ENCODE results near the gene PPP1R2B.

The PPP1R2B gene

GRCh38 chr5:156879665-156880285, 29.7 kb downstream of the PPP1R2B start:
- Histone ChIP-seq H3K36me3 (ENCODE audit: control insufficient read depth, insufficient read depth, low read length) (no peaks in the 10 kb centered on the region), H3K9me3 (ENCODE audit: control insufficient read depth, insufficient read depth, low read length) (no peaks in the 10 kb centered on the region), H3K4me3 (ENCODE audit: low read depth, low read length) (no peak overlapping the region), H3K4me1 (ENCODE audit: control insufficient read depth, insufficient read depth, low read length) (no peaks in the 10 kb centered on the region), H3K27me3 (ENCODE audit: control insufficient read depth, insufficient read depth, low read length) (no peaks in the 10 kb centered on the region), H3K9ac (ENCODE audit: low read depth, low read length) (no peak overlapping the region)

- Histone ChIP-seq H3K4me3 (ENCODE audit: low read depth, low read length) (no peak overlapping the region), H3K9ac (ENCODE audit: low read depth, low read length) (no peak overlapping the region), H3K27me3 (ENCODE audit: control insufficient read depth, insufficient read depth, low read length) (no peaks in the 10 kb centered on the region), H3K9me3 (ENCODE audit: control insufficient read depth, insufficient read depth, low read length) (no peaks in the 10 kb centered on the region), H3K36me3 (ENCODE audit: control insufficient read depth, insufficient read depth, low read length) (no peaks in the 10 kb centered on the region), H3K4me1 (ENCODE audit: control insufficient read depth, insufficient read depth, low read length) (no peaks in the 10 kb centered on the region)
Measured at GRCh38 chr5:156883316-156883875, 33.3 kb downstream of the PPP1R2B start.

- Histone ChIP-seq H3K27me3 (ENCODE audit: control insufficient read depth, insufficient read depth, low read length) (no peaks in the 10 kb centered on the region), H3K36me3 (ENCODE audit: control insufficient read depth, insufficient read depth, low read length) (no peaks in the 10 kb centered on the region), H3K9me3 (ENCODE audit: control insufficient read depth, insufficient read depth, low read length) (no peaks in the 10 kb centered on the region), H3K9ac (ENCODE audit: low read depth, low read length) (no peak overlapping the region), H3K4me3 (ENCODE audit: low read depth, low read length) (no peak overlapping the region), H3K4me1 (ENCODE audit: control insufficient read depth, insufficient read depth, low read length) (no peaks in the 10 kb centered on the region)
Measured at GRCh38 chr5:156888520-156888919, 38.4 kb downstream of the PPP1R2B start.

GRCh38 chr5:156892223-156892622, 42.1 kb downstream of the PPP1R2B start:
- H3K4me1 ChIP-seq (ENCODE audit: control insufficient read depth, insufficient read depth, low read length): no peaks in the 10 kb centered on the region
- H3K9ac ChIP-seq (ENCODE audit: low read depth, low read length): no peak overlapping the region
- no peaks in the 10 kb centered on the region for H3K27me3 ChIP-seq (ENCODE audit: control insufficient read depth, insufficient read depth, low read length)
- H3K36me3 ChIP-seq (ENCODE audit: control insufficient read depth, insufficient read depth, low read length): no peaks in the 10 kb centered on the region
- no peak overlapping the region for H3K4me3 ChIP-seq (ENCODE audit: low read depth, low read length)
- no peaks in the 10 kb centered on the region for H3K9me3 ChIP-seq (ENCODE audit: control insufficient read depth, insufficient read depth, low read length)

GRCh38 chr5:156892864-156893263, 42.8 kb downstream of the PPP1R2B start:
- Histone ChIP-seq H3K27me3 (ENCODE audit: control insufficient read depth, insufficient read depth, low read length) (no peaks in the 10 kb centered on the region), H3K9me3 (ENCODE audit: control insufficient read depth, insufficient read depth, low read length) (no peaks in the 10 kb centered on the region), H3K4me1 (ENCODE audit: control insufficient read depth, insufficient read depth, low read length) (no peaks in the 10 kb centered on the region), H3K4me3 (ENCODE audit: low read depth, low read length) (no peak overlapping the region), H3K9ac (ENCODE audit: low read depth, low read length) (no peak overlapping the region), H3K36me3 (ENCODE audit: control insufficient read depth, insufficient read depth, low read length) (no peaks in the 10 kb centered on the region)

- Histone ChIP-seq H3K27me3 (ENCODE audit: control insufficient read depth, insufficient read depth, low read length) (no peaks in the 10 kb centered on the region), H3K9ac (ENCODE audit: low read depth, low read length) (no peak overlapping the region), H3K4me3 (ENCODE audit: low read depth, low read length) (no peak overlapping the region), H3K36me3 (ENCODE audit: control insufficient read depth, insufficient read depth, low read length) (no peaks in the 10 kb centered on the region), H3K4me1 (ENCODE audit: control insufficient read depth, insufficient read depth, low read length) (no peaks in the 10 kb centered on the region), H3K9me3 (ENCODE audit: control insufficient read depth, insufficient read depth, low read length) (no peaks in the 10 kb centered on the region)
Measured at GRCh38 chr5:156893517-156893916, 43.4 kb downstream of the PPP1R2B start.

- no peaks in the 10 kb centered on the region for H3K27me3 ChIP-seq (ENCODE audit: control insufficient read depth, insufficient read depth, low read length)
- no peaks in the 10 kb centered on the region for H3K4me1 ChIP-seq (ENCODE audit: control insufficient read depth, insufficient read depth, low read length)
- no peaks in the 10 kb centered on the region for H3K9me3 ChIP-seq (ENCODE audit: control insufficient read depth, insufficient read depth, low read length)
- H3K9ac ChIP-seq (ENCODE audit: low read depth, low read length): no peak overlapping the region
- H3K36me3 ChIP-seq (ENCODE audit: control insufficient read depth, insufficient read depth, low read length): no peaks in the 10 kb centered on the region
- no peak overlapping the region for H3K4me3 ChIP-seq (ENCODE audit: low read depth, low read length)
Measured at GRCh38 chr5:156896546-156896945, 46.5 kb downstream of the PPP1R2B start.

All from iPS-15b (cell line).